Measurements from ENCODE around the gene TAS2R42.

TAS2R42 gene

GRCh38 chr12:11144297-11144696, 42.4 kb downstream of the TAS2R42 start:
- DNase-seq (ENCODE audit: low read depth in 2 of 3, low spot score in 2 of 3), result no peak

- no peak for DNase-seq (ENCODE audit: low read depth in 2 of 3, low spot score in 2 of 3)
Observed at GRCh38 chr12:11143352-11143751, 43.4 kb downstream of the TAS2R42 start.

- no peak for DNase-seq (ENCODE audit: low read depth in 2 of 3, low spot score in 2 of 3)
Observed at GRCh38 chr12:11136075-11136474, 50.7 kb downstream of the TAS2R42 start.
